HG03060 (cell line): ENCODE measurements around the gene MAP3K15.

Experiments
- ATAC-seq: cut with Tn5 transposase; IDR thresholded peaks from one replicate; pipeline ENCODE4 v1.9.1; 2021; ENCODE audit warnings: low read depth, moderate number of reproducible peaks; ENCODE audit not compliant: unreplicated experiment

MAP3K15 gene, protein sequence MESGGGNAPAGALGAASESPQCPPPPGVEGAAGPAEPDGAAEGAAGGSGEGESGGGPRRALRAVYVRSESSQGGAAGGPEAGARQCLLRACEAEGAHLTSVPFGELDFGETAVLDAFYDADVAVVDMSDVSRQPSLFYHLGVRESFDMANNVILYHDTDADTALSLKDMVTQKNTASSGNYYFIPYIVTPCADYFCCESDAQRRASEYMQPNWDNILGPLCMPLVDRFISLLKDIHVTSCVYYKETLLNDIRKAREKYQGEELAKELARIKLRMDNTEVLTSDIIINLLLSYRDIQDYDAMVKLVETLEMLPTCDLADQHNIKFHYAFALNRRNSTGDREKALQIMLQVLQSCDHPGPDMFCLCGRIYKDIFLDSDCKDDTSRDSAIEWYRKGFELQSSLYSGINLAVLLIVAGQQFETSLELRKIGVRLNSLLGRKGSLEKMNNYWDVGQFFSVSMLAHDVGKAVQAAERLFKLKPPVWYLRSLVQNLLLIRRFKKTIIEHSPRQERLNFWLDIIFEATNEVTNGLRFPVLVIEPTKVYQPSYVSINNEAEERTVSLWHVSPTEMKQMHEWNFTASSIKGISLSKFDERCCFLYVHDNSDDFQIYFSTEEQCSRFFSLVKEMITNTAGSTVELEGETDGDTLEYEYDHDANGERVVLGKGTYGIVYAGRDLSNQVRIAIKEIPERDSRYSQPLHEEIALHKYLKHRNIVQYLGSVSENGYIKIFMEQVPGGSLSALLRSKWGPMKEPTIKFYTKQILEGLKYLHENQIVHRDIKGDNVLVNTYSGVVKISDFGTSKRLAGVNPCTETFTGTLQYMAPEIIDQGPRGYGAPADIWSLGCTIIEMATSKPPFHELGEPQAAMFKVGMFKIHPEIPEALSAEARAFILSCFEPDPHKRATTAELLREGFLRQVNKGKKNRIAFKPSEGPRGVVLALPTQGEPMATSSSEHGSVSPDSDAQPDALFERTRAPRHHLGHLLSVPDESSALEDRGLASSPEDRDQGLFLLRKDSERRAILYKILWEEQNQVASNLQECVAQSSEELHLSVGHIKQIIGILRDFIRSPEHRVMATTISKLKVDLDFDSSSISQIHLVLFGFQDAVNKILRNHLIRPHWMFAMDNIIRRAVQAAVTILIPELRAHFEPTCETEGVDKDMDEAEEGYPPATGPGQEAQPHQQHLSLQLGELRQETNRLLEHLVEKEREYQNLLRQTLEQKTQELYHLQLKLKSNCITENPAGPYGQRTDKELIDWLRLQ (N-terminal part only)

DNA sequence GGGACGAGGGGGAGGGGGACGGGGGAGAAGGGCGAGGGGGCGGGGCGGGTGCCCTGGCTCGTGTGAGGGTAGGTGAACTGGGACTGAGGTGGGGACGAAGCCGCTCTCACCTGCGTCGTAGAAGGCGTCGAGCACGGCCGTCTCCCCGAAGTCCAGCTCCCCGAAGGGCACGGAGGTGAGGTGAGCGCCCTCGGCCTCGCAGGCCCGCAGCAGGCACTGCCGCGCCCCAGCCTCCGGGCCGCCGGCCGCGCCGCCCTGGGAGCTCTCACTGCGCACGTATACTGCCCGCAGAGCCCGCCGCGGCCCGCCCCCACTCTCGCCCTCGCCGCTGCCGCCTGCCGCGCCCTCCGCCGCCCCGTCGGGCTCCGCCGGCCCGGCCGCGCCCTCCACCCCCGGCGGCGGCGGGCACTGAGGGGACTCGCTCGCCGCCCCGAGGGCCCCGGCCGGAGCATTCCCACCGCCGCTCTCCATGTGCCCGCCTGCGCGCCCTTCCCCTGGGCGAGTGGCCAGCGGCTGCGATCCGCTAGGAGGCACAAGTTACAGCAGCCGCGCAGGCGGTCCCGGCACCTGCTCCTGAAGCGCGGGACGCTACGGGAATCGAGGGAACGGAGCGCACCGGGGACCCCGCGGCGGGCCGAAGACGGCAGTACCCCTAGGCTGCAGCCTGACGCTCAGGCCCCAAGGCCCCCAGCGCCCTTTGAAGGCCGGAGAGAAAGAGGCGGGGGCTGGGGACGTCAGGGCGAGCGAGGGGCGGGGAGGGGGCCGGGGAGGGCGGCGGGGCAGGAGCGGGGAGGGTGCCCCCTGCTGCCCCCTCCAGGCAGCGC, at the start of gene MAP3K15:
Gene MAP3K15, minus strand, starts transcription at position 718 of the 824 bp plus-strand sequence. Its CDS starts 247 bp downstream, at position 471.
- ATAC-seq = no peak

DNA sequence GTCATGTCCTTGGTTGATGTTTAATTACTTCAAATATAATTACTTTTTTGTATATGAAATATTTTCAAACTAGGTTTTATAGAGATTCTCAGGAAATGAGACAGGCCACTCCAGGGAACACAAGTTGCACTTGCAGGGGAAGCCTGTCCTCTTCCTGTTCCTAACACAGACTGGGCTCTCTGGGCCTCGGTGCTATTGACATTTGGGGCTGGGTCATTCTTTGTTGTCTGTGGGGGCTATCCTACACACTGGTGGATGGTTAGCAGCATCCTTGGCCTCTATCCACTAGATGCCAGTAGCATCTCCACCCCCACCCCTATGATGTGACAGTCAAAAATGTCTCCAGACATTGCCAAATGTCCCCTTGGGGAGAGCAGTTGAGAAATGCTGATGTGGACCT, 49.3 kb upstream of the MAP3K15 start:
- ATAC-seq = no peak

DNA sequence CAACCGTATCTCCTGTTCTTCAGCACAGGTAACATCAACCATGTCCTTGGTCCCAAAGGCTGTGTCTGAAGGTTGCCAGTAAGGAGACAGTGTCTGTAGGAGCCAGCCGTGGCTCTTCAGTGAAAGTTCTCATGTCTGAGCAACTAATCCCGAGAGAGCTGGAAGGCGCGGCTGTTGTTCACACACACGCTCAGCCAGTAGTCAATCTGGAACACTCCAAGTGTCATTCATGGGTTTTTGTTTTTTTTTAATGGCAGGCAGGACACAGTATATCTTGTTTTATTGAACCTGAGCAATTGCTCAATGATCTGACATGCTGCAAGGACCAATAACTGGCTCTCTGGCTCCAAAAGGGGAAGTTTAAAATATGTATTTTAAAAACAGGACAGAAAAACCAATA, 48.4 kb upstream of the MAP3K15 start:
- no peak for ATAC-seq

DNA sequence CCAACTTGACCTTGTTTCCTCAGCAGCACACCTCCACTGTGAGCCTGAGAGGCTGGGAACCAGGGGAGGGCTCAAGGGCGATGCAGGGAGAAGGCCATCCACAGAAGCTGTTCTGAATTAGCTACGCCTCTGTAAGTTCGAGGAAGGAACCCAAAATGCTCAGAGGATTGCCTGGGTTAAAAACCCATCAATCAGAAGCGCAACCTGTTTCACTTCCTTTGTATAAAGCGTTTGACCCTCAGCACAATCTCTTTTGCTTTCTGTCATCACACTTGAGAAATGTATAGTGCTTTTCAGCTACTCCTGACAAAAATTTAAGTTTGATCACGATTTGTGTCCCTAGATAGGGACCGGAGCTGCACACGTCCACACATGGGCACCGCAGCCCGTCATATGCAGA, 48.0 kb upstream of the MAP3K15 start:
- ATAC-seq = no peak

DNA sequence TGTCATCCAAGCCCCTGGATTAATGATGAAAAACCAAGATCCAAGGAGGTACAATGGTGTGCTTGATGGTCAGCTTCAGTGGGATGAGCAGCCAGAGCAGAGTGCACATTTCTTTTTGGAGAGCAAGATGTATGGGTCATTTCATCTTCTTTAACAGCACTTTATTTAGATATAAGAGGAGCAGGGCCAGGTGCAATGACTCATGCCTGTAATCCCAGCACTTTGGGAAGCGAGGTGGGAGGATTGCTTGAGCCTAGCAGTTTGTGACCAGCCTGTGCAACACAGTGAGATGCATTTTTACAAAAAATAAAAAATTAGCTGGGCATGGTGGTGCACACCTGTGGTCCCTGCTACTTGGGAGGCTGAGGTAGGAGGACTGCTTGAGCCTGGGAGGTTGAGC, 45.3 kb upstream of the MAP3K15 start:
- ATAC-seq = no peak

DNA sequence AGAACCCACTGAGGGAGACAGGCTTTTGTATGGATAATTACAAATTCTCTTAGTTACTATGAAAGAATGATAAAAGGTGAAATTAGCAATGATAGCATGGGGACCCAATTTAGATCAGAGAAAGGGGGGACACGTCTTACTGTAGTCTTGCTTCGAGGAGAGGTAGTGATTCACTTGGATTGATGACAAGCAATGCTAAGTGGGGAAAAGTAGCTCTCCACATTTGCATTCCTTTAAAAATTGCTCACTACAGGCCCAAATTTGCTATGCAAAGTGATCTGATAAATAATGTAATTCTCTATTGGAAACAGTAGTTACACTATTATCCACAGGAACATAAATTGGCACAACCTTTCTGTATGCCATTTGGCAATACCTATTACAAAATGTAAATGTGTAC, 42.5 kb upstream of the MAP3K15 start:
- ATAC-seq = no peak

DNA sequence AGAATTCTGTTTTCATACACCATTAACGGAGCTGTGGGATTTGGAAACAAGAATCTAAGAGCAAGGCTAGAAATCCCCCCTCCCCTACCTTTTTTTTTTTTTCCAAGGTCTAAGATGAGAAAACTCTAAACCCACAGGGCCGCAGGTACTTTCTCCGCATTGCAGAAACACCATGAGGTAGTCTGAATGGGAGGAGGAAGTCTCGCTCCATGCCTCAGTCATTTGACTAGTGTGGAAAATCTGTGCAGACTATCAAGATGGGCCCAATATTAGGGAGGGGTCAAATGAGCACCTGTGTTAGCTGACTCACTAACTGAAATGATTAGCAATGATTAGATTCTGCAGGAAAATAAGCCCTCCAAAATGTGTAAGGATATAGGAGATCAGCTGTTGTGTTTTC, 40.9 kb upstream of the MAP3K15 start:
- ATAC-seq = no peak

DNA sequence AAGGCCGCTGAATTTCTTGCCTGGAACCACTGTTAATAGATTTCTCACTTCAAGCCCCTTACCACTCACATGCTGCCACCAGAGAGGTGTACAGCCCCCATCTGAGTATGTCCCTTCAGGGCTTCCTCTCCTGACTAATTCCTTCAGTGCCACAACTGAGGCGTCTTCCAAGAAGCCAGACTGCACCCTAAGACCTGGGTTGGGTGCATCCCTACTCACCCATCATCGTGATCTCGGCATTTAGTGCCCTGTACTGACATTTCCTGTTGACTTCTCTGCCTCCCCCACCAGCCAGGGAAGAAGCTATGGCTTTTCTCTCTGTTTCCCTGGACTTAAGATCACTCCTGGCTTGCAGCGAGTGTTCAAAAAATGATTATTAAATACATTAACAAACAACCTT, 40.4 kb upstream of the MAP3K15 start:
- ATAC-seq = no peak

DNA sequence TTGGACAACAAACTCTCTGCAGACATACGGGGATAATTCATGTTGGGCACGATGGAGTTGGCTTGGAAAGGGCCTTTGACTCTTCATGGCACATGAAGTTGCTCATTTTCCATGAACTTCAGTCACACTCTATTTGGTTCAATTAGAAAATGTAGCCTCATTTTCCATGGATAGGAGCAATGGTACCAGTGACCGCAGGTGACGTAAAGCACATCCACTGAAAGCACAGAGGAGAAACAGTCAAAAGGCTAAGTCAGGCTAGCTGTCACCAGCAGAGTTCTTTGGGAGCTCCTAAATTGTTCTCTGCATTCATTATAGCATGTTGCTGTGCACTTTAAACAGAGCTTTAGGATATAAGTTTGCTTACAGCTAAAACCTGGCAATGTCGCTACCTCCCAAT, 39.9 kb upstream of the MAP3K15 start:
- no peak for ATAC-seq

DNA sequence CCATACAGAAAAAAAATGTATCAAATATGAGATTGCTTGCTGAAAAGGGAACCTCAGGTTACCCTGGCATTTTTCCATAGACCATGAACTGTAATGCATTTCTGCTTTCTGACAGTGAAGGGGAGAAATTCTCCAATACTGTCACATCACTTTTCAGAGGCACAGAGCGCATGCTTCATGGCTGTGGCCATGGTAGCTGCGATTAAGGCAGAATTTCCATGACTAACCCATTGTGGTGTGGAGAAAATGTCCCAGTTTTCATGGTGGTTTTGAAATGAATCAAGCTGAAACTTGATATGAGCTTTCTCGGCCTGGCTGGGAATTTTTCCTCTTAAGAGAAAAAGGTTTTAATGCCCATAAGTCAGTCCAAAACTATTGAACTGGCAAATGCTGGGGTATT, 39.5 kb upstream of the MAP3K15 start:
- no peak for ATAC-seq

DNA sequence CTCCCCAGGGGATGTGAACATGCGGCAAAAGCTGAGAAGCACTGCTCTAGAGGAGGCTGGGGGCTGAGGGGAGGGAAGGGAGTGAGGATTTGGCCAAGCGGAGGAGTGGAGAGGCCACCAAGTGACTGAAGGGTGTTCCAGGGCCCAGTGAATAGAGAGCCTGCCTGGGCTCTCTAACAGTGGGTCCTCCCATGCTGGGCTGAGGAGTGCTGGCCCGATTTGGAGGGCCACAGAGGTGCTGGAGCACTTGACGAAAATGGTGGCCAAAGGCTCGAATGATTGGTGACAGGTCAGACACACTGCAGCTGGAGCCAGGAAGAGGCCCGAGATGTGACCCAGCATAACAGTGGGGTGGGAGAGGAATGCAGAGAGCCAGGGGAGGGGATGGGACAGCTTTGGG, 37.5 kb upstream of the MAP3K15 start:
- no peak for ATAC-seq

DNA sequence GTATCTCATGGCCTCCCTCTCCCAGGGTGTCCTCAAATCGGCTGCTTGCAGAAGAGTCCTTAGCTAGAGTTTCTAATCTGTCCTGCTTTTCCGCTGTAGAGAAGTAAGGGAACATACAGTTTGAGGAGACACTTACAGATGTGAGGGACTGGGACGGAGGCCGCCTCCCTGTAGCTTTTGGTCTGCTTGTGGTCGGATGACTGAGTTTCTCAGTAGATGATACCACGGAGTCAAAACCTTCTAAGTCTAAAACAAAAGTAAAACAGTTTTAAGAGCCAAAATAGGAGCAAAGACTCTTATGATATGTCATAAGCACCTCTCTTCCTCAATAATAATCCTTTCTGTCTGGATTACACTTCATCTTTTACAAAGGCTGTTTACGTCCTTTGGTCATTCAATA, 34.5 kb upstream of the MAP3K15 start:
- no peak for ATAC-seq

DNA sequence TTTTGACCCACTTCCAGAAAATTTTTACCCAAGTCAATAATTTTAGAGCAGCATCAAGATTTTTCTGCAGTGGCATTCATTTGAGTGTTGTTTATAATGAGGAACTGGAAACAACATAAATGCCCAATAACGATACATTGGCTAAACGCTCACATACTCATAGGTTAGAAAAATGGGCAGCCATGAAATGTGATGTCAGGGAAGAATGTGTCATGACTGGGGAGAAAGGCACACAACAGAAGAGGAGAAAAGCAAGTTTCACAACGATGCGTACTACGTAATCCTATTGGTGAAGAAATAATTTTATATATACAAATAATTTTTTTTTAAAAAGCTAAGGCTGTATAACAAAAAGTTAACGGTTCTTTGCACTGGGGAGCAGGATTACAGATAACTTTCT, 33.6 kb upstream of the MAP3K15 start:
- no peak for ATAC-seq

DNA sequence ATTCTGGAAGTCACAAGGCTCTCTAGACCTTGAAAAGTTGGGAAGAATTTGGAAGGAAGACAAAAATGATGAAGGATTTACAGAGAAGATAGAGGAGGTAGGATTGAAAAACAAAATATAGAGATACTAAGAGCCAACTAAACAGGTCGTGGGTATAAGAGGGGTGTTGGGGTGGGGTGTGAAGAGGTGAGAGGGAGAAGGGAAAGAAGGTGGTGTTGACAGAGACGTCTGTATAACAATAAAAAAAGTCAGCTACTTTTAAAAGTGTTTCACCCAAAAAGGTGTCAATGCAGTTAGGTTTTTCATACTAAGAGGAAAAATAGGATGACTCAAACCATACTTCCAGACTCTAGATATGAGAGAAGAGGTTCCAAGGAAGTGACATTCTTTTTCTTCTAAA, 33.0 kb upstream of the MAP3K15 start:
- ATAC-seq = no peak

DNA sequence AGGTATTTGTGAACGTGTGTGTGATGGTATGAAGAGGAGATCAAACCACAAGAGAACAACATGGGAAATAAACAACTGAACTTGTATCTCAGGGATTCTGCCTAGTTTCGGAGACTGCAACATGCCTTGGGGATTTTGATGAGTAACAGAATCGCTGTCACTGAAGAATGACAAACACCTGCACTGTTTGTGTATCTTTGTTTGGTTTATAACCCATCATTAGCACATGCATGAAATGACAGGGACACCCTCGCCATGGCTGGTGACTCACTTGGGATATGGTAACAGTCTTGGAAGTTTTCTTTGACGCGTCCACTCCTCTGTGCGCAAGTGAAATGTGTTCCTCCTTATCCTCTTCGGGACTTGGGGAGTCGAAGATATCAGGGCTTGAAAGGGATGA, 30.3 kb upstream of the MAP3K15 start:
- ATAC-seq = no peak

DNA sequence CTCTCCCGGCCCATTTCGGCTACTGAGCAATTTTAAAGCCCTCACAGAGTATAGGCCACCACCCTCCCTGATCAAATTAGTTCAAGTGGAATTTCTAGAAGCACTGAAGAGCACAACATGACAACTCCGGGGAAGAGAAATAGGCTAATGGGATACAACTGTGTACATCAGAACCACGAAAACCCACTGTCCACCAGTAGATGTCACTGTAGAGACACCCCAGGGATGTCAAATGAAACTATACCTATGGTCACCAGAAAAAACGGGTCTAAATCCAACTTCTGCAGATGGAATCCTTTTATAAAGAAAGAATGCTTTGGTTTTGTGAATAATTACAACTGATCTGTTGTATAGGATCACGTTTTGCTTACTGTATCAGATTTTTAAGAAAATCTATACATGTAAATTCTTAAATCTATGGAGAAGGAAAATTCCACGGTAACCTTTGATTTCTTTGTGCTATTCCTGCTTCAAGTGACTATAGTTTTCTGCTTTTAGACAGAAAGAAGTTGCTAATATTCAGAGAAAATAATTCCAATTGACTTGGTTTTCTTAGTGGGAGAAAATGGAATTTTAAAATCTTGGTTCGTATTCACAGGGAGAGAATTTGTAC, 29.5 kb upstream of the MAP3K15 start:
- ATAC-seq = no peak

DNA sequence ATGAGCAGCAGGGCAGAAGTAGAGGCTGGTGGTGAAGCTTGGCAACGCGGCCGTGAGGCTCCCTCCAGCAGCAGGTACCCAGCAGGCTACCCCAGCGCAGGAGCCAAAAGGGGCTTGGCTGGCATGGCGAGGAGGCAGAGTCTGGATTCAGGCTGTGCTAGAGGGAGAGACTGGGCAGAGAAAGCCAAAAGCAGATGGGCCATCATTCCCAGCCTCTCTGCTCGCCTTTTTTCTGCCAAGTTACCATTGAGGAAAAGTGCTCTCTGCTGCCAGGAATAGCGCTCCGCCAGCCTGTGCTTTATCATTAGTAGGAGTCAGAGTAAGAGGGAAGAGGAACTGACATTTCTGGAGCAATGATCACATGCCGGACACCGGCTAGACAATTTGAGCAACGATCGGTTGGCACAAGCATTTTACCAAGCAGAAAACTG, 28.7 kb upstream of the MAP3K15 start:
- no peak for ATAC-seq

DNA sequence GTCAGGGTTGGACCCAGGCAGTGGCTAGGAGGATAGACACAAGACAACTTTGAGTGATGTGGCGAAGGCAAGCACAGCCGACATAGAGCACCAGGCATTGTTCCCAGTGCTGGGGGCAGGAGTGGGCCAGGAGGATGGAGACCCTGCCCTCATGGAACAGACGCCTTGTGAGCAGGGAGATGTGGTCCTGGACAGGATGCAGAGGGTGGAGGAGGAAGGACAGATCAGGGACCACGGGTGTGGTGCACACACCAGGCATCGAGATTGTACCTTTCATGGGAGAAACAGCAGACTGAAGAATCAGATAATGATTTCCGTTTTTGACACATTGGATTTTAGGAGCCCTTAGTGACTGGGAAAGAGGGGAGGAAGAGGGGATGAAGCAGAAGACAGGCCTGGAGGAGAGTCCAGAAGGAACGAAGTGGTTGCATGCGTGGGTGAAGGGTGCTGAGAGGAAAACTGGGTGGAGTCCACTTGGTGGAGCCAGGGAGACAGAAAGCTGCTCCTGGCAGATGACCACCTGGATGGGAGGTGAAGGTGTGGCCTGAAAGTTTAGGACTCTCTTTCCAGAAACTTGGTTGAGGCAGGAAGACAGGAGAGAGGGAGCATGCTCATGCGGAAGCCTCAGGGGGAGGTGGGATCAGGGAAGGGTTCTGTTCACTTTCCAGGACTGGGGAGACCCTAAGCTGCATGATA, 27.9 kb upstream of the MAP3K15 start:
- ATAC-seq = no peak

DNA sequence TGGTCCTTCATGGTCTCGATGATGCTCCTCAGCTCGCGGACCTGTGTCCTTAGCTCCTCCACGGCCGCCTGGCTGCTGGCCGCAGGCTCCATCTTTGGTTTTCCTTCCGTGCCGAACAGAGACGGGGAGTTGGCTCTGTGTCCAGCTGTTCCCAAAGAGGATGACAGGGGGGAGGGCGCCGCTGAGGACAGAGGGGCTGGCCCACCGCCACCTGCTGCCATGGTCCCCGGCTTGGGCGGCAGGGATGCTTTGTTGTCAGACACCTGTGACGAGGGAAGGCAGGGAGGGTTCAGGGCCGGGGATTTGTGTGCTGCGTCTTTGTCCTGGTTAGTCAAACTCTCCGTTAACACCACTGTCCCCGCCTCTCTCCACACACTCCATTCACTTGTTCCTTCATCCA, 26.6 kb upstream of the MAP3K15 start:
- ATAC-seq = no peak
